Neutrophil (primary cell): Measurements from ENCODE around the gene SMTNL2.

Experiments
- H3K27ac ChIP-seq: fragments of 200-600 bp; sonication (generic); 2 replicates; pipeline ENCODE4 v1.5.1; 2016; ENCODE audit warnings: mild to moderate bottlenecking, moderate library complexity
- H3K27me3 ChIP-seq: fragments of 200-600 bp; sonication (generic); 2 replicates; pipeline ENCODE4 v1.6.0; 2016; ENCODE audit warnings: mild to moderate bottlenecking
- H3K36me3 ChIP-seq: fragments of 200-600 bp; sonication (generic); 2 replicates; pipeline ENCODE4 v1.5.1; 2017
- H3K4me1 ChIP-seq, 2 experiments: fragments of 200-600 bp in 1 of 2; sonication (generic) in 1 of 2; 1 replicate in 1 of 2; 2 replicates in 1 of 2; pipeline versions ENCODE4 v1.5.1 to v1.6.1; 2013 to 2016; ENCODE audit warnings: low read depth in 1 of 2, low read length in 1 of 2, mild to moderate bottlenecking in 1 of 2, moderate library complexity in 1 of 2; ENCODE audit not compliant: control insufficient read depth in 1 of 2, insufficient read depth in 1 of 2
- H3K4me3 ChIP-seq, 2 experiments: fragments of 200-600 bp in 1 of 2; sonication (generic) in 1 of 2; 1 replicate in 1 of 2; 2 replicates in 1 of 2; pipeline ENCODE4 v1.5.1; 2013 to 2016; ENCODE audit warnings: low read depth in 1 of 2, low read length in 1 of 2, mild to moderate bottlenecking in 1 of 2, moderate library complexity in 1 of 2
- H3K9me3 ChIP-seq: fragments of 200-600 bp; sonication (generic); 2 replicates; pipeline ENCODE4 v1.5.1; 2016
- TF ChIP-seq, protein P1 (sequence below): fragments of 200-600 bp; sonication (generic); IDR thresholded peaks from 2 replicates; pipeline ENCODE4 v1.5.1; 2016; ENCODE audit warnings: antibody characterized with exemption

The SMTNL2 gene

GRCh38 chr17:4582691-4583090, 1.6 kb upstream of the SMTNL2 start:
- Histone ChIP-seq H3K4me1 (peaks cover 4 to 6% of the 10 kb centered on the region in 2 experiments), H3K4me3 (no peak overlapping the region), H3K36me3 (no peaks in the 10 kb centered on the region), H3K27ac (no peak overlapping the region), H3K27me3 (peaks cover 80% of the 10 kb centered on the region), H3K9me3 (no peaks in the 10 kb centered on the region)
- TF ChIP-seq, protein P1, sequence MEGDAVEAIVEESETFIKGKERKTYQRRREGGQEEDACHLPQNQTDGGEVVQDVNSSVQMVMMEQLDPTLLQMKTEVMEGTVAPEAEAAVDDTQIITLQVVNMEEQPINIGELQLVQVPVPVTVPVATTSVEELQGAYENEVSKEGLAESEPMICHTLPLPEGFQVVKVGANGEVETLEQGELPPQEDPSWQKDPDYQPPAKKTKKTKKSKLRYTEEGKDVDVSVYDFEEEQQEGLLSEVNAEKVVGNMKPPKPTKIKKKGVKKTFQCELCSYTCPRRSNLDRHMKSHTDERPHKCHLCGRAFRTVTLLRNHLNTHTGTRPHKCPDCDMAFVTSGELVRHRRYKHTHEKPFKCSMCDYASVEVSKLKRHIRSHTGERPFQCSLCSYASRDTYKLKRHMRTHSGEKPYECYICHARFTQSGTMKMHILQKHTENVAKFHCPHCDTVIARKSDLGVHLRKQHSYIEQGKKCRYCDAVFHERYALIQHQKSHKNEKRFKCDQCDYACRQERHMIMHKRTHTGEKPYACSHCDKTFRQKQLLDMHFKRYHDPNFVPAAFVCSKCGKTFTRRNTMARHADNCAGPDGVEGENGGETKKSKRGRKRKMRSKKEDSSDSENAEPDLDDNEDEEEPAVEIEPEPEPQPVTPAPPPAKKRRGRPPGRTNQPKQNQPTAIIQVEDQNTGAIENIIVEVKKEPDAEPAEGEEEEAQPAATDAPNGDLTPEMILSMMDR, result no peak

DNA sequence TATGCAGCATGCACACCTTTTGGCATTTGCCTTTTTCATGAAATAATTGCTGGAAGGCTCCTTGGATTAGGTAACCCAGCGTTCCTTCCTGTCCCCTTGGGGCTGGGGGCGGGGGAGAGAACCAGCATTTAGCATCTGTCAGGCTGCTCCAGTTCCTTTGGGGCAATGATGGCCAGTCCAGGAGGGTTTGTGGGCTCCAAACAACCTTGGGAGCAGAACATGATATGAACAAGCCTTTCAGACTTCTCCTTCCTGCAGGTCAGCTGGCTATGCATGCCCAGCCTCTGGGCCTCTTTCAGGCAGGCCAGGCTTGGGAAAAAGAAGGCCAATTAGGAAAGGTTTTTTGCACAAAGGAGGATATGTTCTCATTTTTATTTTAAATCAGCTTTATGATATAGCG, 1.1 kb upstream of the SMTNL2 start:
- no peak overlapping the region for H3K4me3 ChIP-seq
- H3K4me1 ChIP-seq, result peaks cover 4 to 6% of the 10 kb centered on the region in 2 experiments
- no peaks in the 10 kb centered on the region for H3K36me3 ChIP-seq
- peaks cover 85% of the 10 kb centered on the region for H3K27me3 ChIP-seq
- no peak overlapping the region for H3K27ac ChIP-seq
- H3K9me3 ChIP-seq, result no peaks in the 10 kb centered on the region
- TF ChIP-seq, protein P1, result no peak

GRCh38 chr17:4583782-4584100, 588 bp upstream of the SMTNL2 start:
- Histone ChIP-seq H3K27ac (no peak overlapping the region), H3K27me3 (peaks cover 91% of the 10 kb centered on the region), H3K36me3 (no peaks in the 10 kb centered on the region), H3K4me3 (no peak overlapping the region), H3K9me3 (no peaks in the 10 kb centered on the region), H3K4me1 (peaks cover 4 to 6% of the 10 kb centered on the region in 2 experiments)
- TF ChIP-seq, protein P1, result no peak

DNA sequence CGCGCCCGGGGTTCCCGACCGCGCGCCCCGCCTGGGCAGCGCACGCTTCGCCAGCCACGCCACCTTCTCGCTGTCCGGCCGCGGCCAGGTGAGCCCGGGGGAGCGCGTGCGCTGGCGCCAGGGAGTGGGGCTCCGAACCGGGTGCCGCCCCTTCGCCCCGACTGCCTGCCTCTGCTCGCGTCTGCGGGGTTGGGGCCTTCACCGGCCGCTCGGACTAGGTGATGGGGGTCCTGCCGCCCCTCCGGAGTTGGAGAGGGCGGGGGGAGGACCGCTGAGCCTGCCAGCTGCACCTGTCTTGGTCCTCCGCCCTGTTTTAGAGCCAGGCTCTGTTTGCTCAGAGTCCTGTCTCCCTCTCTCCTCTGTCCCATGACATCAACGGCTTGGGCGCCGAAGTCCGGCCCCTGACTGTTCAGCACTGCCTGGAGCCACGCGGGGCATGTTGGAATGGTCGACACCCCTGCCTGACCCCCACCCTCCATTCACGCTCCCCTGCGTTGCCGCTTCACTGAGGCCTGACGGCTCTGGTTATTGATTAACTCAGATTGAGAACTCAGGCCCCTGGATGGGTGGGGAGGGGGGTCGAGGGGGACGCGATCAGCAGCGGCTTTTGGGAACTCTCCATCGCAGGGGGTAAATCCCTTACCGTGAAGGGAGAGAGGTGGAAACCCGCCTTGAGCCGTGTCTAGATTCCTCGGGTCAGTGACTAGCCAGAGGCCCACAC, 748 bp downstream of the SMTNL2 start:
- H3K4me3 ChIP-seq, result no peak overlapping the region
- H3K27me3 ChIP-seq, result peaks cover 92% of the 10 kb centered on the region

DNA sequence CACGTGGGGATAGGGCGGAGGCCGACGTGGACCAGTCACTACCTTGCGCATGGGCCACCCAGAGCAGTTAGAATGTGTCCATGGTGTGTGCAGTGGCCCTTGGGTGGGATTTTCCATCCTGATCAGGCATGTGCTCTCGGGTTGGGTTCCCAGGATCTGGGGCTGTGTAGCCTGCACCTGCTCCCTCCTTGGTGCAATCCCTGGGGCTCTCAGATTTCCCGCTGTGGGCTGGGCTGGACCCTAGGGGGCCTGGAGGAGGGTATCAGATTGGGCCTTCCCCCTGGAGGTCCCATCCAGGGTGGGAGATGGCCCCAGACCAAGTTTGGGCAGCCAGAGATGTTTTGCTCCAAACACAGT, 1.3 kb downstream of the SMTNL2 start:
- peaks cover 4 to 6% of the 10 kb centered on the region in 2 experiments for H3K4me1 ChIP-seq
- no peaks in the 10 kb centered on the region for H3K36me3 ChIP-seq
- H3K27ac ChIP-seq, result no peak overlapping the region
- no peak overlapping the region for H3K4me3 ChIP-seq
- TF ChIP-seq, protein P1, result no peak
- H3K27me3 ChIP-seq, result peaks cover 90% of the 10 kb centered on the region
- H3K9me3 ChIP-seq, result no peaks in the 10 kb centered on the region

More for the DNA sequence above, 748 bp downstream of the SMTNL2 start:
- no peaks in the 10 kb centered on the region for H3K9me3 ChIP-seq
- peaks cover 4 to 6% of the 10 kb centered on the region in 2 experiments for H3K4me1 ChIP-seq
- H3K27ac ChIP-seq, result no peak overlapping the region
- H3K36me3 ChIP-seq, result no peaks in the 10 kb centered on the region
- TF ChIP-seq, protein P1, result no peak
